NCI-H2029 treated with DMSO at 0.1 percent for 48 hours (cell line): ENCODE measurements around the gene KCNC2.
"Not testable (repeated sequence)": the region's sequence is repeated elsewhere in the genome, so short reads cannot be mapped to it uniquely, and the experiment has no call there.

Experiments
- DNase-seq: peaks from one replicate; lab custom pipeline; 2025; lab: John Stamatoyannopoulos, UW

KCNC2 gene

GRCh38 chr12:75209812-75210138 is at the start of gene KCNC2:
TSS of gene KCNC2 (minus strand) at chr12:75209839.
- no peak for DNase-seq

- DNase-seq: no peak
These were observed 49.5 kb upstream of the KCNC2 start for GRCh38 chr12:75259143-75259542.

GRCh38 chr12:75257510-75257909 is 47.9 kb upstream of the KCNC2 start:
- no peak for DNase-seq

- DNase-seq: no peak
These were observed 35.5 kb upstream of the KCNC2 start for GRCh38 chr12:75245108-75245507.

- no peak for DNase-seq
These were observed 30.3 kb upstream of the KCNC2 start for GRCh38 chr12:75239987-75240386.

- no peak for DNase-seq
These were observed 26.6 kb upstream of the KCNC2 start for GRCh38 chr12:75236206-75236605.

GRCh38 chr12:75227132-75227531 is 17.5 kb upstream of the KCNC2 start:
- no peak for DNase-seq

GRCh38 chr12:75212072-75212471 is 2.4 kb upstream of the KCNC2 start:
- DNase-seq: no peak

GRCh38 chr12:75208856-75209811 is 505 bp downstream of the KCNC2 start:
- no peak for DNase-seq

GRCh38 chr12:75207338-75208083 is 2.1 kb downstream of the KCNC2 start:
- DNase-seq: no peak

GRCh38 chr12:75205558-75205957 is 4.1 kb downstream of the KCNC2 start:
- no peak for DNase-seq

- no peak for DNase-seq
These were observed 12.8 kb downstream of the KCNC2 start for GRCh38 chr12:75196865-75197264.

GRCh38 chr12:75196408-75196807 is 13.2 kb downstream of the KCNC2 start:
- DNase-seq: no peak

GRCh38 chr12:75194250-75194649 is 15.4 kb downstream of the KCNC2 start:
- DNase-seq: no peak

- no peak for DNase-seq
These were observed 17.4 kb downstream of the KCNC2 start for GRCh38 chr12:75192196-75192595.

GRCh38 chr12:75190846-75191245 is 18.8 kb downstream of the KCNC2 start:
- no peak for DNase-seq

GRCh38 chr12:75185881-75186280 is 23.8 kb downstream of the KCNC2 start:
- DNase-seq: not testable (repeated sequence)

GRCh38 chr12:75184516-75184915 is 25.1 kb downstream of the KCNC2 start:
- no peak for DNase-seq

- DNase-seq: no peak
These were observed 25.7 kb downstream of the KCNC2 start for GRCh38 chr12:75183967-75184366.

GRCh38 chr12:75177997-75178396 is 31.6 kb downstream of the KCNC2 start:
- DNase-seq: no peak

- DNase-seq: no peak
These were observed 37.0 kb downstream of the KCNC2 start for GRCh38 chr12:75172611-75173010.

GRCh38 chr12:75170640-75171185 is 38.9 kb downstream of the KCNC2 start:
- DNase-seq: no peak

GRCh38 chr12:75162845-75163244 is 46.8 kb downstream of the KCNC2 start:
- no peak for DNase-seq
